ENCODE measurements around the gene CTSZ. TPM values are rescaled to one million over a fixed set of nuclear protein-coding genes. Genes with fewer than 3 reads are reported as not detected.
A peak's percentile ranks its signal among the peaks of the same experiment; 100 is the strongest.

The CTSZ gene
- total and polyA plus RNA-seq, 2 of the 4 experiments (the other 2 are of a cell fraction) = 46.1 to 88.5 TPM

DNA sequence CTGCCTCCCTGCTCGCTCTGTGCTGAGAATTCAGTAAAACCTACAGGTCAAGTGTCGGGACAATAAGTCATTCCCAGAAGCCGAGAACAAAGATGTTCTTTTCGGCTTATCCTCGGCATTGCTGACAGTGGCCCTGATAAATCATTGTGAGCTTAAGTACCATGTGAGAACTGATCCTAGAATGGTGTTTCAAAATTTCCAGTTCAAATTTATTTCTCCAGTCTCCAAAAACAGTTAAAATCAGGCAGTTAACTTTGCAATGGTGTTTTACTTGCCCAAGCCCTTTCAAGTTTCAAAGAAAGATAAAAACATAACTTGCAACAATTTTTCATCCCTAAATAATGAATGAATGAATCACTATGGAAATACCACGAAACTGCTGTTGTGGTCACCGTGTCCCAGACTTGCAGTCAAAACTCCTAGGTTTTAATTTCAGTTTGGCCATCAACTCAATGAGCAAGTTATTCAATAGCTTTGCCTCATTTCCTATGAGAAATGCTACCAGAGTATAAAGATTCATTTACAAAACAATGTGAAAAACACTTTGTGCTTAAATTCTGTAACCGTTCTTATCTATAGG, 20.8 kb upstream of the CTSZ start:
- CTCF ChIA-PET = no interaction called here
- dilution Hi-C loops (cut with HindIII; ENCODE audit: low sequenced_read_pairs, unreplicated experiment) = no loop called here
- BruUV-seq (replicated peaks) = no TSS peak

More for the DNA sequence above, 20.8 kb upstream of the CTSZ start:
- H3K27me3 ChIP-seq (ENCODE audit: control insufficient read depth, insufficient read depth, low read length) = no peaks in the 10 kb centered on the region
- no peak overlapping the region; the same call in 1 of the 2 replicates for H3K56ac ChIP-seq (ENCODE audit: extremely low read depth, insufficient read depth, low read length)
- H3K79me1 ChIP-seq (ENCODE audit: low read depth in 1 of 2, low read length in 2 of 2) = peaks cover 17 to 70% of the 10 kb centered on the region in 2 experiments
- no peak overlapping the region for H2AK9ac ChIP-seq (replicated peaks; ENCODE audit: low read depth, low read length, poor library complexity)
- in situ Hi-C loops (cut with MboI; ENCODE audit: low sequenced_read_pairs) = loop anchor here (10.0 to 25.0 kb wide), 4 partner anchors 123 to 1641 kb away; partner anchors contain the start of genes ANKRD60 and RBM38
- H3K4me2 ChIP-seq (ENCODE audit: low read depth, low read length) = peak overlapping the region; percentile 22; the same call in 1 of the 2 replicates
- no peak overlapping the region for H3K27ac ChIP-seq (ENCODE audit: insufficient read depth, low read length)
- WGBS, 2 experiments (ENCODE audit: extremely low coverage in 2 of 2, insufficient read length in 1 of 2) = no CpG with 5 or more reads among the region's 8 CpGs
- H3K36me3 ChIP-seq (ENCODE audit: control insufficient read depth, insufficient read depth, low read length) = peaks cover 31% of the 10 kb centered on the region
- no peak overlapping the region for H4K8ac ChIP-seq (ENCODE audit: low read depth in 2 of 2, low read length in 2 of 2)
- DNase-seq (peak; percentile 78), ATAC-seq (ENCODE audit: low read depth) (no peak)
- H3K4ac ChIP-seq (ENCODE audit: low read depth, low read length) = no peak overlapping the region
- peak overlapping the region; percentile 68 for H3K23ac ChIP-seq (ENCODE audit: low read depth, low read length)
- peak; percentile 20; the same call in 1 of the 2 replicates for TF ChIP-seq CEBPB (IDR thresholded peaks at IDR 0.05; ENCODE audit: low read depth, low read length)
- TF ChIP-seq, protein P1, sequence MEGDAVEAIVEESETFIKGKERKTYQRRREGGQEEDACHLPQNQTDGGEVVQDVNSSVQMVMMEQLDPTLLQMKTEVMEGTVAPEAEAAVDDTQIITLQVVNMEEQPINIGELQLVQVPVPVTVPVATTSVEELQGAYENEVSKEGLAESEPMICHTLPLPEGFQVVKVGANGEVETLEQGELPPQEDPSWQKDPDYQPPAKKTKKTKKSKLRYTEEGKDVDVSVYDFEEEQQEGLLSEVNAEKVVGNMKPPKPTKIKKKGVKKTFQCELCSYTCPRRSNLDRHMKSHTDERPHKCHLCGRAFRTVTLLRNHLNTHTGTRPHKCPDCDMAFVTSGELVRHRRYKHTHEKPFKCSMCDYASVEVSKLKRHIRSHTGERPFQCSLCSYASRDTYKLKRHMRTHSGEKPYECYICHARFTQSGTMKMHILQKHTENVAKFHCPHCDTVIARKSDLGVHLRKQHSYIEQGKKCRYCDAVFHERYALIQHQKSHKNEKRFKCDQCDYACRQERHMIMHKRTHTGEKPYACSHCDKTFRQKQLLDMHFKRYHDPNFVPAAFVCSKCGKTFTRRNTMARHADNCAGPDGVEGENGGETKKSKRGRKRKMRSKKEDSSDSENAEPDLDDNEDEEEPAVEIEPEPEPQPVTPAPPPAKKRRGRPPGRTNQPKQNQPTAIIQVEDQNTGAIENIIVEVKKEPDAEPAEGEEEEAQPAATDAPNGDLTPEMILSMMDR (conservative IDR thresholded peaks at IDR 0.05; ENCODE audit: low read depth, low read length) = no peak
- no peak overlapping the region for H3K9ac ChIP-seq (ENCODE audit: low read depth, low read length)
- no peak overlapping the region for H2BK15ac ChIP-seq (ENCODE audit: low read depth, low read length)
- peaks cover 14% of the 10 kb centered on the region for H3K9me1 ChIP-seq (ENCODE audit: insufficient read depth, low read length)
- H4K20me1 ChIP-seq (ENCODE audit: insufficient read depth, low read length) = peaks cover 49% of the 10 kb centered on the region
- intact Hi-C loops (cut with micrococcal nuclease) = loop anchor here (5.0 kb wide), 1 partner anchor 41 kb away; no protein-coding TSS in a partner anchor
- no peaks in the 10 kb centered on the region for H3K9me3 ChIP-seq (ENCODE audit: control insufficient read depth, insufficient read depth, low read length)
- H2BK120ac ChIP-seq (ENCODE audit: low read depth, low read length) = no peak overlapping the region
- no peak overlapping the region for H2AK5ac ChIP-seq (ENCODE audit: low read depth, low read length)
- peaks cover 9% of the 10 kb centered on the region for H3K4me1 ChIP-seq (ENCODE audit: control insufficient read depth, insufficient read depth, low read length)
- H4K91ac ChIP-seq (ENCODE audit: insufficient read depth, low read depth, low read length) = no peak overlapping the region
- no peak overlapping the region for H2AFZ ChIP-seq (replicated peaks; ENCODE audit: low read length, poor library complexity)
- no peak overlapping the region for H2BK5ac ChIP-seq (ENCODE audit: low read depth, low read length, poor library complexity, severe bottlenecking)
- no peak overlapping the region for H4K5ac ChIP-seq (ENCODE audit: low read depth, low read length)
- H3K14ac ChIP-seq (replicated peaks; ENCODE audit: low read depth, low read length) = no peak overlapping the region
- no peak overlapping the region for H3K18ac ChIP-seq (ENCODE audit: low read depth, low read length)
- H2BK20ac ChIP-seq (ENCODE audit: low read depth, low read length) = no peak overlapping the region
- POLR2A ChIA-PET (ENCODE audit: unreplicated experiment) = interaction anchor here (0.6 kb wide), 1 partner anchor 376 kb away, joined by 5 read pairs; no protein-coding TSS in a partner anchor
- H3K4me3 ChIP-seq (ENCODE audit: insufficient read depth, low read depth, low read length) = no peak overlapping the region

Data from IMR-90 (cell line).